Ovary (tissue), 9 donors: Measurements from ENCODE around the gene CNGA2. TPM values are rescaled to one million over a fixed set of nuclear protein-coding genes. Genes with fewer than 3 reads are reported as not detected.

Experiments
- DNase-seq, 5 donors: peaks; one replicate each; pipeline ENCODE4 v3.0.0-alpha.2; 2019 to 2020
- H3K27ac ChIP-seq, 2 donors: fragments of 200-600 bp; one replicate each; pipeline versions ENCODE4 v1.5.1 to v1.8.0; 2019 to 2022
- H3K27me3 ChIP-seq: fragments of 200-600 bp; one replicate; pipeline ENCODE4 v1.8.0; 2022
- H3K36me3 ChIP-seq: fragments of 200-600 bp; sonication (generic); one replicate; pipeline ENCODE4 v1.5.1; 2019
- H3K4me1 ChIP-seq: one replicate; pipeline ENCODE4 v1.8.1; 2013; ENCODE audit warnings: mild to moderate bottlenecking, moderate library complexity; ENCODE audit not compliant: insufficient read depth
- H3K4me3 ChIP-seq: fragments of 200-600 bp; sonication (generic); one replicate; pipeline ENCODE4 v1.5.1; 2017
- H3K9me3 ChIP-seq, 2 donors: fragments of 200-600 bp in 1 of 2; sonication (generic) in 1 of 2; one replicate each; pipeline versions ENCODE4 v1.5.1 to v1.8.1; 2013 to 2019; ENCODE audit warnings: mild to moderate bottlenecking in 1 of 2, moderate library complexity in 1 of 2
- EP300 ChIP-seq: sonication (generic); formaldehyde crosslinking; IDR thresholded peaks from one replicate; pipeline ENCODE4 v1.6.1; 2017; ENCODE audit warnings: antibody characterized with exemption
- POLR2A ChIP-seq: fragments of 450-650 bp; IDR thresholded peaks from one replicate; pipeline ENCODE4 v1.6.1; 2017; ENCODE audit warnings: antibody characterized with exemption, mild to moderate bottlenecking, moderate library complexity
- WGBS, 3 donors: extraction: QIAGEN DNeasy Blood & Tissue Kit in 1 of 3; methylation state at CpG; one replicate each; pipeline versions ENCODE4 v1.1.5 to v1.1.7; 2013 to 2017; 5-methylcytosine and 5-hydroxymethylcytosine counted together
- intact Hi-C, 4 donors: fragments of 100-400 bp; cut with DNase I; formaldehyde crosslinking; loops; one replicate each; pipeline versions ENCODE4 v1.11.0 to v1.15.1; 2022 to 2023
- polyA plus RNA-seq, 2 donors: library from polyadenylated mRNA; stranded (reverse); fragments of 200-250 nt in 1 of 2; fragments of 350-450 nt in 1 of 2; fragmentation: Illumina TruSeq in 1 of 2; extraction: RNeasy Lipid Tissue Mini Kit (QIAGEN cat#74804) in 1 of 2; gene quantifications; one replicate each; pipeline ENCODE4 v1.2.3, GENCODE V29; 2013 to 2014
- total RNA-seq, 7 donors: library from RNA; depleted of rRNA in 2 of 7; stranded (reverse); fragments of >200 nt in 2 of 7; fragmentation: NEBNext Ultra II Directional in 3 of 7; extraction: Animal tissue kit (Norgen Biotek cat#: 25700) in 3 of 7; gene quantifications; one replicate each; pipeline versions ENCODE4 v1.1.0 to v1.2.4, GENCODE V29; 2016 to 2023
- TF ChIP-seq, protein P1 (sequence below), 3 donors: fragments of 450-650 bp in 2 of 3; fragments of 200-600 bp in 1 of 3; IDR thresholded peaks; one replicate each; pipeline versions ENCODE4 v1.5.1 to v1.8.0; 2016 to 2022; ENCODE audit warnings: antibody characterized with exemption in 3 of 3, mild to moderate bottlenecking in 1 of 3
- donor health status: DM: no; HTN: no; CAD: no; lungs with moderate emphysema.
- donor health status: DM: no; HTN: no; CAD: no.
- donor health status: Bipolar disorder and iron deficiency.
- donor health status: DM: yes; HTN: yes; CAD: no.
- donor health status: DM: no; HTN: no; CAD: no.
- donor health status: DM: yes; HTN: yes; CAD: no.

CNGA2 gene
- total and polyA plus RNA-seq, 9 donors, result not detected

DNA sequence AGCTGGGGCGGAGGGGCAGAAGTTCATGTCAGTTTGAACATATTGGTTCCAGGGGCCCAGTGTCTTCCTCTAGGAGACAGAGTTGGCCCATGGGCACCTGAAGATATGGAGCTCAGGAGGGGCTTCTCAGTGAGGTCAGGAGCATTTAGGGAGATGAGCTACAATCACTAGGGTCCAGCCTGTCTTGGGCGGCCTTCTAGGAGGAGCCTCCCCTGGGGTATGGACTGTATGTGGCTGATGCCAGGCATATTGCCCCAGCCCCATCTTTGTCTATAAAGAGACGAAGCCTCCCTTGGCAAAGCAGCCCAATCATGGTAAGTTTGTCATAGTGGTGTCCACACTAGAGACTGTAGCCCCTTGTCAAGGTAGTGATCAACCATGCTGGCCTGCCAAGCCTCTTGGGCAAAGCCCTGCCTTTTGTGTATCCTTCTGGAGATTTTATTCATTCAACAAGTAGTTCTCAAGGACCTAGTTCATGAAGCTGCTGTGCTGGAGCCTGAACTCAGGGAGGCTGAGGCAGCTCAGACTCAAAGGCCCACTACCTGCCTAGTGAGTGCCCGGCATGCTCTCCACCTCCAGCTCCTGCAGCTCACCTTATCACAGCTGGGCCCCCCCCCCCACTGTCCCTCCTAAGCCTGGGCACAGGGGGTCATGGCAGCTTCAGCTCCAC, 5.4 kb upstream of the CNGA2 start:
- no peak overlapping the region for H3K27ac ChIP-seq
- 71 to 79% (median 72%) methylated on average over 4 of the region's 4 CpGs for WGBS, 3 donors
- H3K4me1 ChIP-seq, result no peaks in the 10 kb centered on the region
- DNase-seq, result no peak
- no peak overlapping the region for H3K4me3 ChIP-seq
- H3K36me3 ChIP-seq, result no peaks in the 10 kb centered on the region
- H3K27me3 ChIP-seq, result no peaks in the 10 kb centered on the region
- H3K9me3 ChIP-seq, result no peaks in the 10 kb centered on the region
- intact Hi-C loops, result no loop called here
- TF ChIP-seq POLR2A, result no peak
- no peak for TF ChIP-seq EP300
- TF ChIP-seq, protein P1, sequence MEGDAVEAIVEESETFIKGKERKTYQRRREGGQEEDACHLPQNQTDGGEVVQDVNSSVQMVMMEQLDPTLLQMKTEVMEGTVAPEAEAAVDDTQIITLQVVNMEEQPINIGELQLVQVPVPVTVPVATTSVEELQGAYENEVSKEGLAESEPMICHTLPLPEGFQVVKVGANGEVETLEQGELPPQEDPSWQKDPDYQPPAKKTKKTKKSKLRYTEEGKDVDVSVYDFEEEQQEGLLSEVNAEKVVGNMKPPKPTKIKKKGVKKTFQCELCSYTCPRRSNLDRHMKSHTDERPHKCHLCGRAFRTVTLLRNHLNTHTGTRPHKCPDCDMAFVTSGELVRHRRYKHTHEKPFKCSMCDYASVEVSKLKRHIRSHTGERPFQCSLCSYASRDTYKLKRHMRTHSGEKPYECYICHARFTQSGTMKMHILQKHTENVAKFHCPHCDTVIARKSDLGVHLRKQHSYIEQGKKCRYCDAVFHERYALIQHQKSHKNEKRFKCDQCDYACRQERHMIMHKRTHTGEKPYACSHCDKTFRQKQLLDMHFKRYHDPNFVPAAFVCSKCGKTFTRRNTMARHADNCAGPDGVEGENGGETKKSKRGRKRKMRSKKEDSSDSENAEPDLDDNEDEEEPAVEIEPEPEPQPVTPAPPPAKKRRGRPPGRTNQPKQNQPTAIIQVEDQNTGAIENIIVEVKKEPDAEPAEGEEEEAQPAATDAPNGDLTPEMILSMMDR (IDR thresholded peaks at IDR 0.05), result no peak

DNA sequence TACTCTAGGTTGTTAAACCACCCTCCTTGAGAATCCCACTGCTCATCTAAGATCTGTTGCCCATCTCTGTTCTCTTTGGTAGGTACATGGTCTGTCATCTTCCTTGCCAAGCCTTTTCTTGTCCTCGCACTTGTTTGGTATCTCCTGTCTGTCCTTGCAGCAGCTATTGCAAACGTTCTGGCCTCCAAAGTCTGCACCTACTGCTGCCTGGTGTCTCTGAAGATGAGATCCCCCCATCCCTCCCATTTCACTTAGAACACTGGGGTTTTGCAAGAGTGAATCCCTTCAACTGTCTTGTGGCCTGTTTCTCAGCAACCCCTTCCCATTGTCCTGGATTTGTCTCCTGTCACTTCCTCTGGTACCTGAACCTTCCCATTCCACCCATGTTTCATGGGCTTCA, 673 bp downstream of the CNGA2 start:
- DNase-seq, result no peak
- intact Hi-C loops, result no loop called here
- Histone ChIP-seq H3K36me3 (no peaks in the 10 kb centered on the region), H3K27me3 (no peaks in the 10 kb centered on the region), H3K27ac (no peak overlapping the region), H3K4me3 (no peak overlapping the region), H3K4me1 (no peaks in the 10 kb centered on the region), H3K9me3 (no peaks in the 10 kb centered on the region)
- 44 to 60% (median 45%) methylated on average over 2 of the region's 2 CpGs for WGBS, 3 donors
- no peak for TF ChIP-seq POLR2A
- no peak for TF ChIP-seq EP300
- TF ChIP-seq, protein P1 (IDR thresholded peaks at IDR 0.05), result no peak

DNA sequence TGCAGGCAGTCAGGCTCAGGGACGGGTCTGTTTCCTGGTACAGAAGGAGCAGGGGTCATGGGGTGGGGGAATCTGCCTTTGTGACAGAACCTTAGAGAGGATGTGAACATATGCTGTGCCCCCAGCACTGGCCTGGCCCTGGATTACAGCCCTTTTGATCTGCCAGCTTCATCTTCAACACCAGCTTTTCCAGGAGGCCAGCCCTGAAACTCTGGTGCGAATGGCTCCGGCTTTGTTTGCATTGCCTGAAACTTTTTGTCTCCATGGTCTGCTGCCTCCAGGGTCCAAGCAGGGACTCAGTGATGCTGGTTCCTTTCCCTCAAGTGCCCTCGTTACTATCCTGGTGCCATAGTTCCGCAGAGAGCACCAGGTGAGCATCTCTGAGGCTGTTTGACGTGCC, 2.1 kb downstream of the CNGA2 start:
- H3K4me3 ChIP-seq, result no peak overlapping the region
- intact Hi-C loops, result no loop called here
- no peak for TF ChIP-seq EP300
- TF ChIP-seq, protein P1 (IDR thresholded peaks at IDR 0.05), result no peak
- no peak for TF ChIP-seq POLR2A
- WGBS, 3 donors, result 71 to 75% (median 72%) methylated on average over 6 of the region's 6 CpGs
- no peaks in the 10 kb centered on the region for H3K36me3 ChIP-seq
- no peak for DNase-seq
- H3K4me1 ChIP-seq, result no peaks in the 10 kb centered on the region
- no peak overlapping the region for H3K27ac ChIP-seq
- no peaks in the 10 kb centered on the region for H3K27me3 ChIP-seq
- H3K9me3 ChIP-seq, result no peaks in the 10 kb centered on the region

DNA sequence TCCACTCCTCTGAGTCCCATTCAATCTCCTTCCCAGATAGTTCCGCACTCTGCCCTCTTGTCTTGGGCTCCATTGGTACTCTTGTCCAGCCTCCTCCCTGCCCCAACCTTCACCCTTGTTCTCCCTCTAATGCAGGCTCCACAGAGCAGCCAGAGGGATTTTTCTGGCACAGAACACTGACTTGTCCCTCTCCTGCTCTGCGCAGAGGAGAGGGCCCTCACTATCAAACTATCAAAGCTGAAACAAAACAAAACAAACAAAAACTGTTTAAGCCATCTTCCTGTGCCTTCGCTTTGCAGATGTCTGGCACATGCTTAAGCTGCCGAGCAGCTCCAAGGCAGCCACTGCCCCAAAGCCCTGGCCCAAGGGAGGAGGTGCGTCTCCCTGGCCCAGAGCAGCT, 2.9 kb downstream of the CNGA2 start:
- WGBS, 3 donors, result 49 to 53% (median 50%) methylated on average over 5 of the region's 5 CpGs
- Histone ChIP-seq H3K36me3 (no peaks in the 10 kb centered on the region), H3K4me1 (no peaks in the 10 kb centered on the region), H3K9me3 (no peaks in the 10 kb centered on the region), H3K4me3 (no peak overlapping the region), H3K27ac (no peak overlapping the region), H3K27me3 (no peaks in the 10 kb centered on the region)
- DNase-seq, result peak in 1 of 5 donors; percentile 0
- intact Hi-C loops, result no loop called here
- TF ChIP-seq EP300 (no peak), POLR2A (no peak)
- TF ChIP-seq, protein P1 (IDR thresholded peaks at IDR 0.05), result no peak
